Measurements from ENCODE around the gene COX7A2L. TPM values are rescaled to one million over a fixed set of nuclear protein-coding genes. Genes with fewer than 3 reads are reported as not detected.

COX7A2L gene
- total and polyA plus RNA-seq, 9 of the 15 experiments (the other 6 are each of a cell fraction or from before 2014, with no cell fraction given): 118 to 481 (median 163) TPM

- no peaks in the 10 kb centered on the region for H3K27me3 ChIP-seq (ENCODE audit: control insufficient read depth in 2 of 2, insufficient read depth in 2 of 2, low read length in 2 of 2)
- no peaks in the 10 kb centered on the region; a peak in 1 of 5 replicates for H3K4me1 ChIP-seq (replicated peaks in 1 of 2; ENCODE audit: control insufficient read depth in 2 of 2, insufficient read depth in 2 of 2, low read length in 2 of 2)
- H3K9me3 ChIP-seq (replicated peaks; ENCODE audit: control insufficient read depth, insufficient read depth, low read depth, low read length): no peaks in the 10 kb centered on the region
- no peak overlapping the region for H2AFZ ChIP-seq (ENCODE audit: low read depth, low read length)
- 0 out of 2 replicates have a peak, but pooled peaks cover 3% of the 10 kb centered on the region for H4K20me1 ChIP-seq (replicated peaks; ENCODE audit: control insufficient read depth, insufficient read depth, low read length)
- H3K27ac ChIP-seq (ENCODE audit: extremely low read depth, low read depth, low read length): no peak overlapping the region
- TF ChIP-seq, protein P1, sequence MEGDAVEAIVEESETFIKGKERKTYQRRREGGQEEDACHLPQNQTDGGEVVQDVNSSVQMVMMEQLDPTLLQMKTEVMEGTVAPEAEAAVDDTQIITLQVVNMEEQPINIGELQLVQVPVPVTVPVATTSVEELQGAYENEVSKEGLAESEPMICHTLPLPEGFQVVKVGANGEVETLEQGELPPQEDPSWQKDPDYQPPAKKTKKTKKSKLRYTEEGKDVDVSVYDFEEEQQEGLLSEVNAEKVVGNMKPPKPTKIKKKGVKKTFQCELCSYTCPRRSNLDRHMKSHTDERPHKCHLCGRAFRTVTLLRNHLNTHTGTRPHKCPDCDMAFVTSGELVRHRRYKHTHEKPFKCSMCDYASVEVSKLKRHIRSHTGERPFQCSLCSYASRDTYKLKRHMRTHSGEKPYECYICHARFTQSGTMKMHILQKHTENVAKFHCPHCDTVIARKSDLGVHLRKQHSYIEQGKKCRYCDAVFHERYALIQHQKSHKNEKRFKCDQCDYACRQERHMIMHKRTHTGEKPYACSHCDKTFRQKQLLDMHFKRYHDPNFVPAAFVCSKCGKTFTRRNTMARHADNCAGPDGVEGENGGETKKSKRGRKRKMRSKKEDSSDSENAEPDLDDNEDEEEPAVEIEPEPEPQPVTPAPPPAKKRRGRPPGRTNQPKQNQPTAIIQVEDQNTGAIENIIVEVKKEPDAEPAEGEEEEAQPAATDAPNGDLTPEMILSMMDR (IDR thresholded peaks at IDR 0.05 in 2 of 3, conservative IDR thresholded peaks at IDR 0.05 in 1 of 3; ENCODE audit: insufficient read depth in 2 of 3, low read depth in 1 of 3, low read length in 3 of 3): peak in 1 of 3 experiments; percentile 17; a peak in 1 of 6 replicates
- TF ChIP-seq SRF (CRISPR knock-in tag; IDR thresholded peaks at IDR 0.05) (no peak), MYNN (IDR thresholded peaks at IDR 0.05) (peak; percentile 88), MYNN (CRISPR knock-in tag; IDR thresholded peaks at IDR 0.05) (no peak; the same call in 1 of the 2 replicates), HMGXB4 (CRISPR knock-in tag; IDR thresholded peaks at IDR 0.05) (no peak)
- DNase-seq (ENCODE audit: extremely low read depth in 1 of 4, low spot score in 3 of 4) (peak in 2 of 4 experiments; percentile 23 to 36), ATAC-seq (peak; percentile 19; the same call in 1 of the 3 replicates), FAIRE-seq (no peak)
- CTCF ChIA-PET (ENCODE audit: low intra/inter-chr PET ratio): no interaction called here
- no peak overlapping the region for H3K9ac ChIP-seq (ENCODE audit: insufficient read depth in 1 of 2, low read depth in 2 of 2, low read length in 2 of 2)
- H3K79me2 ChIP-seq (ENCODE audit: control insufficient read depth, insufficient read depth, low read length): peaks cover 1% of the 10 kb centered on the region; the same call in 2 of the 3 replicates
- BruUV-seq (replicated peaks): no TSS peak
- H3K36me3 ChIP-seq (ENCODE audit: control insufficient read depth, insufficient read depth, low read length): peaks cover 73% of the 10 kb centered on the region
- no peaks in the 10 kb centered on the region for H3K9me1 ChIP-seq (ENCODE audit: control insufficient read depth, insufficient read depth, low read length)
- intact Hi-C loops (cut with micrococcal nuclease) (no loop called here), in situ Hi-C loops (cut with MboI) (no loop called here)
- POLR2A ChIA-PET: no interaction called here
- no peak overlapping the region for H3K4me3 ChIP-seq
- 94% methylated on average over 5 of the region's 5 CpGs for WGBS (ENCODE audit: insufficient coverage, low coverage, missing lambda C conversion rate)
- no peak overlapping the region for H3K4me2 ChIP-seq (ENCODE audit: insufficient read depth, low read length)
These were observed 23.6 kb downstream of the COX7A2L start for GRCh38 chr2:42337356-42337820.
